Measurements from ENCODE around the gene TNS1.

Gene TNS1

DNA sequence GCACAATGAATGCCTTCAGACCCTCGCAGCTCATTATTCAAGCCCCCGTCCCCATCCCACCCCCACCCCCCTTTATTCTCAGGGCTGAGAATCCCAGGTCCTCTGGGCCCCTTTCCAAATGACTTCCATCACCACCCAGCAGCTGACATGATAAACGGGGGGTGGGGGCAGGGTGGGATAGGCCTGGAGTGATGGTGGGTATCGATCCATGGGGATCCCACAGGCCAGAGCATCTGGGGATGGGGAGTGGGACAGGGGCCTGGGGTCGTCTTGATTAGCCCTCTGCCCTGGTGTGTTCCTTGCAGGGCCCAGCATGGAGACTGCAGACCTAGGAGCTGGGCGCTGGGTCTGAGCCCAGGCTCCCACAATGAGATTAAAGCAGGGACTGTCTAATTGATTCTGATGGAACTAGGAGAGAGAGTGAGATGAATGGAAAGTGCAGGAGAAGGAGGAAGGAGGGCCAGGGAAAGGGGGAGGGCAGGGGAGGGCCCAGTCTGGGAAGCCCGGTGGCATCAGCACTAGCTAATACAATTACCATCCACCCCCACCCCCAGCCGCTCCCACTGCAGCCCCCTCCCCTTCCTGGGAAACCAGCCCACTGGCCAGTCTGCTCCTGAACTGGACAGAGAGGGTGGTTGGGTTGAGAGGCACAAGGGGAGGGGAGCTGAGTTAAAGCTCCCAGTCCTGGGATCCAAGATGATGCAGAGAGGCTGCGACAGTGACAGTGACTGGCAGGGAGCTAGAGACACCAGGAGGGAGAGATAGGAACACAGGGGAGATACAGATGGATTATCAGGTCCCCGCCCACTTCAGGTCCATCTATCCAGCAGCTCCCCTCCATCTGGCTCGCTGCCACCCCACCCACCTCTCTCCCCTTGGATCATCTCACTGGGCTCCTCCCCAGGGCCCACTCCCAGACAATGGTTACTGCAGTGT lies 13.1 kb upstream of the TNS1 start:
- DNase-seq (ENCODE audit: low read depth, low spot score), result peak; percentile 56

DNA sequence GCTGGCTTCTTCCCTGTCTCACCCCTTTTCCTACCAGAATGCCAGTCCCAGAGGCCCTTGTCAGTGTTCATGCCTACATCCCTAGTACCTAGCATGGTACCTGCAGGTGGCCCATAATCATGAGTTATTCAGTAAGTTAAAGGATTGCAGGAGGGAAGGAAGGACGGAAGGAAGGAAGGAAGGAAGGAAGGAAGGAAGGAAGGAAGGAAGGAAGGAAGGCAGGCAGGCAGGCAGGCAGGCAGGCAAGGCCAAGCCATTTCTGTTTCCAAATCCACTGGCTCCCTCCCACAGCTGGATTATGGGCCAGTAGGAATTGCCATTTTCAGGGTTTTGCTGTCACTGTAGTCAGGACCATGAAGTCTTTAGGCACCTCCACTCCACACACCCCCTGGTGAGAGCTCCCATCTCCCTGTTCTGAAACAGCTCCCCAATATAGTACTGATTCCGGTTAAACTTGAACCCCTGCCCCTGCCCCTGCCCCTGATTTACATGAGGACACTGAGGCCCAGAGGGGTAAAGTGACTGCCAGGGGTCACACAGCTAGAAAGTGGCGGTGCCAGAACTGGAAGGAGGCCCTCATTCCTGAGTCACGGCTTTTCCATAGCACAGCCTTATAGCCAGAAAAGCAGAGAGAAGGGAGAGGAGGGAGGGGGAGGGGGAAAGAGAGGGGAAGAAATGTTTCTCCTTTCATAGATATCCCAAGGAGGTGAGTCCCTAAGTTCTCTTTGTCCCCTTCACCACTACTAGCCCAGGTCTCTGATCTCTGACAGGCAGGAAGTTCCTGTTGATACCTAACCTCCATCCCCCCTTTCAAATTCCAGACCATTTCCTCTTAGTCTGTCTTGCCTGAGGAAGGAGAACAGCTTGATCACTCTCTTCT lies 12.2 kb upstream of the TNS1 start:
- no peak for DNase-seq (ENCODE audit: low read depth, low spot score)

DNA sequence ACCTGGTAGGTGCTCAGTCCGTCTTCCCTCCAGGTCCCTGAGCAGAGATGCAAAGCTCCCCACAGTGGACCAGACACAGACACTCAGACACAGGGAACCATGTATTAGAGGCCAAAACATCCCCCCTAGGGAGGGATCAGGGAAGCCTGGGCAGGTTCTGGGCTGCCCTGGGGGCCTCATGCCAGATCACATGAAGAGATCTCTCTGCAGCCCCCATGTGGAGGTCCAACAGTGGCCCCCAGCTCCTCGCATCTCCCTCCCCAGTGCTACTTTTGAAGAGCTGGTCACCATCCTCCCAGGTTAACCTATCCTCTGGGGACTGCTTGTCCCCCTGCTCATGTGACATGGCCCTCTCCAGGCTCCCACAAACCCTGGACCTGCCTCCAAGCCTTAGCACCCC lies 10.5 kb upstream of the TNS1 start:
- DNase-seq (ENCODE audit: low read depth, low spot score), result no peak

DNA sequence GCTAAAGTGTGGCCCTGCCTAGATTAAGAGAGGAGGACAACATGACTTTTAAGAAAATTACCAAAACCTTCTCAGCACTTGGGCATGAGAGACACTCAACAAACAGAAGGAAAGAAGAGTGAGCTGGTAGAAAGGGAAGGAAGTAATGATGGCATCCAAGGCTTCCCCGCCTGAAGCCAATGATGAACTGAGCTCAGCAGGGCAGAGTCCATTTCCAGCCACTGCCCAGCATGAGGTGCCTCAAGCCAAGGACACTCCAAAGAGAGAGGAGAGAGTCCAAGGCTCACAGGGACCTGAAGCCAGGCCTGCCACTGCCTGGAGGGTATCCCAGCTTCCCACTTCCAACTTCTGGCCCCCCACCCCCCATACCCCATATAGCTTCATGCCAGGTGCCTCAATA lies 9.5 kb upstream of the TNS1 start:
- DNase-seq (ENCODE audit: low read depth, low spot score), result no peak

DNA sequence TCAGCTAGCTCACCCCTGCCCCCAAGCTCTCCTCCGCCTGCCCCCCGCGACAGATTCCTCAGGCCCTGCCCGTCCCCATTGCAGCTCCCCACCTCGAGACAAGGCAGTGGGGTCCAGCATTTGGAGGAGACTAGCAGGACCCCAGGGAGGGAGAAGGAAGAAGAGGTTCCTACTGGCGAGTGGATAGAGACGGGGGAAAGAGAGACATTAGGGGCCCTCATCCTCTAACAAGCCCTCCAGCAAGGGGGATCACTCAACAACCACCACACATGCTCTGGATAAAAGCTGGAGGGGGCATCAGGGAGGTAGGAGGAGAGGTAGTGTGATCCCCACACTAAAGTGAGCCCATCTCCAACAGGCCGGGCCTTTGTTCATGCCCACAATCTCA lies 8.9 kb upstream of the TNS1 start:
- DNase-seq (ENCODE audit: low read depth, low spot score), result no peak

DNA sequence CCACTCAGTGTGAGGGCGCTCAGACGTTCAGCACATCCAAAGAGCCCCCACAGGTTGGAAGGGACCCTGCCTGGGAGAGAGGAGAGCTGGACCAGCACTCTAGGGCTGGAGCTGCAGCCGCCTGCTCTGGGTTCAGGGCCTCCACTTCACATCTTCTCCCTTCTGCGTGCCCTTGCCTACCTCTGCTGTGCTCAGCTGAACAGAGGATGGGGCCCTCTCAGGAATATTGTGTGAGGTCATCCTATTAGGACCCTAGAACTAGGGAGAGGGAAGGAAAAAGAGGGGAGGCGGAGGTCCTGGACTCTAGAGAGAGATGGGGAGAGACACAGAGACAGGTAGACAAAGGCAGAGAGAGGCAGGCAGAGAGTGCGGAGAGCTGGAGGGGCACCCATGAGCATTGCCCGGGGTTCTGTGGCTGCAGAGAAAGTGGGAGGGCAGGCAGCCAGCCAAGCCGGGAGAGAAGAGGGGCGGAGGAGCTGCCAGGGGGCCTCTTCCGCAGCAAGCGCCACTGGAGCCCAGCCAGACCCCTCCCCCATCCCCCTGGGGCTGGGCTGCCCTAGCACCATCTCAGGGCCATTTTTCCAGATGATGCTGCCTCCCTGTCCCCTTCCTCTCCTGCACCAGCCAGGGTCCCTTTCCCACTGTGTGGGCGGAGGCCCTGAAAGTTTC lies 8.3 kb upstream of the TNS1 start:
- peak; percentile 47 for DNase-seq (ENCODE audit: low read depth, low spot score)

DNA sequence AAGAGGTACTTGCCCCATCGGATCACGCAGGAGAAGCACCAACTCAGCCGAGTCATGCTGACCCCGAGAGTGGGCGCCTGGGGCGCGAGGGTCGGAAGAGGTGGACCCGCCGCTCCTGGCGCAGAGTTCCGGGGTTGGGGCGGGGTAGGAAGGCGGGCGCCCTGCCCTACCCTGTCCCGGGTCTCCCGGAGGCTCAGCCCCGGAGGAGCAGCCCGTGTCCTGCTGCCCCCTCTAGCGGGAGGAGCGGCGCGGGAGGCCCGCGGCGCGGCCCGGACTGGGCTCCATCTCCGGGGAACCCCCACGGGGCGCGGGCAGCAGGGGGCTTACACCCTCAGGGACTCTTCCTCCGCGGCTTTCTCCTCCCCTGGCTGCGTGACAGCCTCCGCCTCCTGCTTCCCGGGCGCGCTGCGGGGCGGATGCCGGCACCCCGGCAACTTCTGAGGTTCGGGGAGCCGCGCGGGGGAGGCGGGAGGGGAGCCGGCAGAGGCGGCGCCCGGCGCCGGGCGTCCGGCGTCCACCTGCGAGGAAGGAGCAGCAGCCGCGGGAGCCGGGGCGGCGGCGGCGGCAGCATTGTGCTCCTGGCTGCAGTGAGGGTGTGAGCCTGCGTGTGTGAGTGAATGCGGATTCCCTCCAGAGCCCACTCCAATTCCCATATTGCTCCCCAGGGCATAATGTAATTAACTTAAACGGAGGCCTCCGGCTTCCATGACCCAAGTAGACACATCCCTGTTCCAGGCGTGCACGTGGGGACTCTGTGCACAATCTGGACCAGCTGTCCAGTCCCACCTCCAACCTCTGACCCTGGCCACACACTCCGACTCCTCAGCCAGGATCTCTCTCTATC lies 7.6 kb upstream of the TNS1 start:
- peak; percentile 79 for DNase-seq (ENCODE audit: low read depth, low spot score)

DNA sequence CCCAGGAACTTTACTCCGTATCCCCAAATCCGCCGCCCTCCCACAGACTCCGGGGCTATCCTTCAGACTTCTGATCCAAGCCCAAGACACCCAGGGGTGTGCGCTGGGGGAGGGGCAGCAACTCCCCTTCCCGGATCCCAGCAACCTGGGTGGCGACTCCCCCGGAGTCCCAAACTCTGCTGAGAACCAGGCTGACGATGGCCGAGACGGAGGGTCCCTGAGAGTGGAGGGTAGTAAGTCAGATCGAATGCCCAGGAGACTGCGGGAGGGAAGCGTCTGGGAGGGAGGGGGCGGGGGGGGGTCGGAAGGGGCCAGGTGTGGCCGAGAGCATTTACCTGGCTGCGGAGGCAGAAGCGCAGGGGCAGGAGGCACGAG lies 7.0 kb upstream of the TNS1 start:
- no peak for DNase-seq (ENCODE audit: low read depth, low spot score)

DNA sequence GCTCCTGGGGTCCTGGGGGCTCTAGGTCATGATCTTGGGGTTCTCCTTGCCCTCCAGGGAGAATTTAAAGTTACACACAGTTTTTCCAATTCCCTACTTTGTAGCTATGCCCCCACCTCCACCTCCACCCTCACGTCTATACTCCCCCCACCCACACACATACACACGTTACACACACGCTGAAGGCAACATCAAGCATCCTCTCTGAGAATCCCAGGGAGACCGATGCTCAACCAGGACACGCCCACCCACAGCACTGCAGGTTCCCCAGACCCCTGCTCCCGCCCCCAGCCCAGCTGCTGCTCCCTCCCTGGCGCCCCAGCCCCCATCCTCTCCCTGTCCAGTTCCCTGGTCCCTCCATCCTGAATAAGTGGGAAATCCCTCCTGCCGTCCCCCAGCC lies 6.4 kb upstream of the TNS1 start:
- no peak for DNase-seq (ENCODE audit: low read depth, low spot score)

DNA sequence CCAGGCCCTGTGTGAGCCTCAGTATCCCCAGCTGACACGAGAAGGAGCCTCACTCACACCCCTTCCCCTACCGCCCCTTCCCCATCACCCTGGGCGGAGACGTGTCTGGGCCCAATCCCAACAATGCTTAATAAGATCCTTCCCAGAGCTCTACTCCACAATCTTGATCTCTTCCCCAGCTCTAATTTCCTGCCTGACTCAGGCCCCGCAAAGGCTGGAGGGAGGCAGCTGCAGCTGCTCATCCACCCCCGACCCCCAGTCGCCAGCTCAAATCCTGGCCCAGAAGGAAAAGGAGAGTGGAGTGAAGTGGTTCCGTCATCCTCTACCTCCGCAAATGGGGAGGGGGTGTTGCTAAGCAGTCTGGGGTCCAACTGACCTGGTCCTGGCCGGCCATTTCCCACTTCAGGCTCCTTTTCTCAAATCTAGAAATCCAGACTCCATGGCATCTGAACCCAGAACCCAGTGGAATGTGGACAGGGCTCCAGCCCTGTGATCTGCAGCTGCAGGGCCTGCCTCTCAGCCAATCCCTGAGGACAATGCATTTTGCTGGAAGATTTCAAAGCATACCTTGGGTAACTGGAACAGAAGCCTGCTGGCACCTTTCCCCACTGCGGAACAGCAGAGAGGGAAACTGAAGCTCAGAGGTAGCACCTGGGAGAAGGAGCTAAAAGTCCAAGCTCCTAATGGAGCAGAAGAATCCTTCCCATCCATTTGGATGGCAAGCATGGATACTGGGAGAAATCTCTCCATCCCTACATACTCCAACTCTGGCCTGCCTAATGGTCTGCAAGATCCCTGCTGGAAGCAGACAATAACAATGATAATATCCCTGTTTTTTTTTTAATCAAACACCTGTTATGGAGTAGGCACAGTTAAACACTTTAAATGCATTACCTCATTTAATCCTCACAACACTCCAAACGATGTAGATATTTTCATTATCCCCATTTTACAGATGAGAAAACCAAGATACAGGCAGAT lies 5.6 kb upstream of the TNS1 start:
- DNase-seq (ENCODE audit: low read depth, low spot score), result no peak

DNA sequence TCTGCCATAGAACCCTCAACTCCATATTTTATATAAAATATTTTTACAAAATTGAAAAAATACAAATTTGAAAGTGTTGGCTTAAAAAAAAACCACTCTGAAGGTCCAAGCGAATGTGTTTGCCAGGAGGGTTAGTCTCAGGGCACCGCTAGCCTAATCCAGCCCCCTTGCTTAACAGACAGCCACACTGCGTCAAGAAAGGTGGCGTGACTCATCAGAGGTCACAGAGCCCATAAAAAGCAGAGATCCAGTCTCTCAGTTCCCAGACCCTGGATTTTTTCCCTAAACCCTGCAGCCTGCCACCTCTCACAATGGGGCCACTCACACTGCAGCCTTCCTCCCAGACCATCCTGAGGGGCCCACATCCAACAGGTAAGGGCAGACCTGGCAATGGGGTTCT lies 3.9 kb upstream of the TNS1 start:
- DNase-seq (ENCODE audit: low read depth, low spot score), result peak; percentile 39

DNA sequence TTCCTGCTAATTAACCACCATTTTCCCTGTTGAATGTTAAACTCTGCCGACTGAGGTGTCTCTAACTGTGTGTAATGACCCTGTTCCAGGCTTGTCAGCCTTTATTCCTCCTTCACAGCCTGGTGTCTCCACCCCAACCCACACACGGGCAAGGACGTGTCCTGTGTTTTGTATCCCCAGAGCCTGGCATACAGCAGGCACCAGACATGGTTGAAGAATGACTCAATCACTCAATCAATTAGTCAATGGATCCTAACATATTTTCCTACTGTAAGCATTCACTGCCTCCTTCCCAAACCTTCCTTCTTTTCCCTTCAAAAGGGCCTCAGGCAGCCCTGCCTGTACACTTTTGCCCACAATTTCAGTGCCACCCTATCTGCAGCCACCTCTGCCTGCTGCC lies 2.7 kb upstream of the TNS1 start:
- DNase-seq (ENCODE audit: low read depth, low spot score), result no peak

DNA sequence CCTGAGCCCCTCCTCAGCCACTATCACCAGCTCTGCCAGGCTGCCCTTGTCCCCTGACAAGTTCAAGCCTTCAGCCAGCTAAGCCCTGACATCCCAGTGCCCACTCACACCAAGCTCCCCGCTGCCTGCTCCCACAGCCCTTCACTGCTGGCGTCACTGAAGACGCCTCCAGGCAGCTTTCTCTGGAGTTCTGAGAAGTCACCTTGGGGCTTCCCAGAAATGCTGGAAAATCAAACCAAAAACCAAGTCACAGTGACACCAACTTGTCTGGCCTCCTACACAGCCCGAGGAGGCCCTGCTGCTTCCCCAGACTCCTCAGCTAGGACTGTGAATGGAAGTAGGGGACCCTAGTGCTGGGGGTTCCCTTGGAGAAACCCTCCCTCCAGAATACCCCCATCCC lies 2.2 kb upstream of the TNS1 start:
- no peak for DNase-seq (ENCODE audit: low read depth, low spot score)

DNA sequence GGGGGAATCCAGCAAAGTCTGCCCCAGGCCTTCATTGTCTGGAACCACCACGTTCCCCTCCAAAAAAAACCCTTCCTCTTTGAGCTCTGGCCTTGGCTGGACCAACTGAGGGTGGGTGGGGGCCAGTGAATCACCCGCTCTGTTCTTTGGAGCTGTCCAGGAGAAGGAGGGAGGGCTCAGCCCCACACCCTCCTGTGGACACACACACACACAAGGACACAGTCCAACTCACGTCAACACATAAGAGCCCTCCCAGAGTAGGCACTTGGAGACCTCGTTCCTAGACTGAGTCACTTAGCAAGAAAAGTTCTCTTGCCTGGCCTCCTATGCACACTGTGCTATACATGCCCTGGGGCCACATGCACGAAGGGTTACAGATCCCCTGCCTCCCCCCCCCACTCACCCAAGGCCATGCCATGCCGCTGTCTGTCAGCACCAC lies 1.2 kb upstream of the TNS1 start:
- DNase-seq (ENCODE audit: low read depth, low spot score), result peak; percentile 85

DNA sequence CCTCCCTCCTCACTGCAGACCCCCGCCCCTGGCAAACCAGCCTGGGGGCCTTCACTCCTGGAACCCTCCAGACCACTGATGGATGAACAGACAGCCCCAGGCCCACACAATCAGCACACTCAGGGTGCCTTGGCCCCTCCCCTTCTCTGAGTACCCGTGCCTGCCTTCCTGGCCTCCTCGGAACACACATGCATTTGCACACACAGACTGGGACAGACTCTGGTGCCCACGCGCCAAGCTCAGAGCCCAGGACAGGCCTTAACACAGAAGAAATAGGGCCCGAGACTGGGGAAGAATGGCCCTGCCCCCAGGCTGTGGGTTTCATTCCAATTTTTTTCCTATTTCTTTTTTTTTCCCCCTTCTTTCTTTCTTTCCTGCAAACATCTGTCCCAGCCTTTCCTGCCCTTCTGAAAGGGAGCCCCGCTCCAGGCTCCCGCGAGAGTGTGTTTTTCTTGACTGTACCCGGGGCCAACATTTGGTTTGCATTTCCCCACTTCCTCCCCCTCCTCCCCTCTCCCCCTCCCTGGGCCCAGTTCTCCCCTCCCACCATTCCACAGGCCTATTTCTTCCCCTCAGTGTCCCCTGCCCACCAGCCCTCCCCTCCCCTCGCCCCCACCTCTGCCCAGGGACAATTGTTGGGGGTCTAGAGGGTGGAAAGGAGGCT lies 618 bp upstream of the TNS1 start:
- DNase-seq (ENCODE audit: low read depth, low spot score), result peak; percentile 63

DNA sequence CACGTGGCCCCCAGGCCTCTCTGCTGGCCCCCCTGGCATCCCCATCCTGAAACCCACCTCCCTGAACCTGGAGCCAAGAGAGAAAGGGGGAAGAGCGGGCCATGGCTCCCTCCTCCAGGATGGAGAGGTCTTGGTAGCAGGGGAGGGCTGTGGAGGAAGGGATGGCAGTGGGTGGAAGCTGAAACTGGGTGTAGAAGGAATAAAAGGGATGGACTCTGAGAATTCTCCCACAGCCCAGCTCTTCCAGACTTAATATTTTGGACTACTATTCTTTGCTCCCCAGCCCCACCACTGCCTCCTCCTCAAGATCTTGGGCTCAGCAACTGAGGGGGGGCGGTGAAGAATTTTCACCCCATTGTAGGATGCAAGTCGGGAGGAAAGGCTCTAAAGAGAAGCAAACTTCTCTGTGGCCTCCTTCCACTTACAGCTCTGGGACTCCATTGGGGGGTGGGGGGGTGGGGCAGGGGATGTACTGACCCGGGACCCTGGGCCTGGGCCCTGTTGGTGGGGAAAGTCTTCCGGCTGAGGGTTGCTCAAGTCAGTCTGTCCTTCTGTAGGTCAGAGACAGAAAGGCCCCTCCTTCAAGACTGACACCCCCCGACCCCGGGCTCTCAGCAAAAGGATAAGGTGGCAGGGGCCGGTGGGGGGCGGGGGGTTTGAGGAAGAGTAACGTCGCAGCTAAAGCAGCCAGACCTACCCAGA lies 501 bp downstream of the TNS1 start:
- no peak for DNase-seq (ENCODE audit: low read depth, low spot score)

DNA sequence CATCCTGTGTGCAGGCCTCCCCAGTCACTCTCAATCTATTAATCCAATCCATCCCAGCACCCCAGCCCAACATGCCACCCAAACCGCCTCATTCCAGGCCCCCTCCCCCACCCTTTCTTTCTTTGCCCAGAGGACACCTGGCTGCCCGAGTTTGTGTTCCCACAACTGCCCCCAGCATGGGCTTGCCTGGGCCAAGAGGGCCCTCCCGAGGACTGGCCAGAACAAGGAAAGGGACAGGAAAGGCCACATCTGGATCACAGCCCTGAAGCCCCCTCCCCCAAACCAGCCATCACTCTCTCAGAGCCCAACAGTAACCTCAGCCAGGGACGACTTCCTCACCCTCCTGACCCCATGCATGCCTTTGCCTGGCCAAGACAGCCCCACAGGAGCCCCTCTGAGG lies 1.2 kb downstream of the TNS1 start:
- DNase-seq (ENCODE audit: low read depth, low spot score), result no peak

DNA sequence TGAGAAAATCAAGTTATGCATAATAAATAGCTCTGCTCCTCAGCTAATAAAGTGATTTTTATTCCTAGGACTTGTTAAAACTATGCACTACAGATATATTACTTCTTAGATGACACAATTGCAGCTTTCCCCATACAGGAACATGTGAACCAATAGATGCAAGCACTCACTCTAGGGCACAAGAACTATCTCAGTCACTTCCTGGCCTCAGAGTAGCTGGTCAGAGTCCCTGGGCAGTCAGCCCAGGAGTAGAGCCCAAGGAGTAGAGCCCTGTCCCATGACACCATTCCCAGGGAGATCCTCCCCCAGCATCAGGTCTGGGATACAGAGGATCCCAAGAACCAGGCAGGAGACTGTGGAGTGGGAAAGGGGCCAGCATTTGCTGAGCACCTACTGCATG lies 2.7 kb downstream of the TNS1 start:
- no peak for DNase-seq (ENCODE audit: low read depth, low spot score)

DNA sequence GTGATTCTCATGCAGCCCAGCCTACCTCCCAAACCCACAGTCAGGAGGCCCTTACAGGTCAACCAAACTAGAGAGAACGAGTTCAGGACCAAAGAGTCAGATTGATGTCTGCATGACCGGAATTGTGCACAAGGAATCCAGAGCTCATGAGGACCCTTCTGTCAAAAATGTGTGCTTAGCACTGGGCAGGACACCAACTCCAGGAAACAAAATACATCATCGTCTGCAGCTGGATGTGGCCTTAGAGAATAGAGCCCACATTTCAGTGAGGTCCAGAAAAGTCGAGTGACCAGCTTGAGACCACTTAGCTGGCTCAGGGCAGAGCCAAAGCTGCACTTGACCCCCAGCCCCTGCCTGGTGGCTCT lies 3.2 kb downstream of the TNS1 start:
- DNase-seq (ENCODE audit: low read depth, low spot score), result no peak
